ENCODE measurements around the gene HCST. TPM values are rescaled to one million over a fixed set of nuclear protein-coding genes. Genes with fewer than 3 reads are reported as not detected.

HCST gene
- total and polyA plus RNA-seq, 2 of the 13 experiments (the other 11 are each of a cell fraction or from before 2014, with no cell fraction given), result 0.24 to 1.2 TPM

DNA sequence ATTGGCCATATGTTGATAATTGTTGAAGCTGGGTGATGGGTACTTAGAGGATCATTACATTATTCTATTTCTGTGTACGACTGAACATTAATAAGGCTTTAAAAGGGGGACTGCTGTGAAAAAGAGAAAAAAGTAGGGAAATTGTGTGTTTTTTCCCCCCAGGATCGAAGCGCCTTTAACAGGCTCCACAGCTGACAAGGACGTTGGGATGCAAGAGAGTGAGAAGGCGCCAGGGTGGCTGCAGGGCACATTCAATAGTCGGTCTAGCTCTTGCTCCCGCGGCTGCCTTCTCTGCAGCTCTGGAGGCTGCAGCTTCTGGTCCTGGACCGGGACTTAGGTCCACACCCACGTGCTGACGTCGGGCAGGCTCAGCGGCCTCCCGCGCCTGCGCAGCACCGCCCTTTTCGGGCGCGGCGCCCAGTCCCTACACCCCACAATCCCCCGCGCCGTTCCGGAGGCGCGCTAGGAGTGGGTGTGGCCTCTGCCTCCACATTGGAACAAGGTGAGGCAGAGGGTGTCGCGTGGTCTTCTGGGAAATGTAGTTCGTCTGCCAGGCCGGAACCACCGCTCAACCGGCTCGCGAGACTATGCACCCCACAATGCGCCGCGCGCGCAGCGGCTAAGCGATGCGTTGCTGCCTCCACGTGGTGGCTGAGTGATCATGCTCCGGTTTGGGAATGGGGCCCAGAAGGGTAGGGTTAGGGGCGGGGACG is 29.0 kb downstream of the HCST start (continued):
- TF ChIP-seq ZNF33A (CRISPR knock-in tag; IDR thresholded peaks at IDR 0.05; ENCODE audit: borderline replicate concordance) (no peak), FOXK1 (CRISPR knock-in tag; IDR thresholded peaks at IDR 0.05; ENCODE audit: borderline replicate concordance, low read depth) (peak; percentile 88), JARID2 (CRISPR knock-in tag; IDR thresholded peaks at IDR 0.05; ENCODE audit: insufficient replicate concordance) (no peak), SP5 (CRISPR knock-in tag; IDR thresholded peaks at IDR 0.05; ENCODE audit: borderline replicate concordance, low read depth) (peak; percentile 79; the same call in 1 of the 2 replicates), HOXD1 (CRISPR knock-in tag; IDR thresholded peaks at IDR 0.05) (0 out of 2 replicates have a peak, but pooled peaks have one; percentile 20), ZNF510 (CRISPR knock-in tag; IDR thresholded peaks at IDR 0.05; ENCODE audit: low read depth) (no peak), NKX3-1 (CRISPR knock-in tag; IDR thresholded peaks at IDR 0.05) (no peak), GTF3A (CRISPR knock-in tag; conservative IDR thresholded peaks at IDR 0.05) (0 out of 2 replicates have a peak, but pooled peaks have one; percentile 91), ZNF160 (CRISPR knock-in tag; IDR thresholded peaks at IDR 0.05) (no peak), ZNF383 (CRISPR knock-in tag; IDR thresholded peaks at IDR 0.05; ENCODE audit: borderline replicate concordance) (no peak), ZBTB42 (CRISPR knock-in tag; IDR thresholded peaks at IDR 0.05) (no peak)
- TF ChIP-seq, protein P1, sequence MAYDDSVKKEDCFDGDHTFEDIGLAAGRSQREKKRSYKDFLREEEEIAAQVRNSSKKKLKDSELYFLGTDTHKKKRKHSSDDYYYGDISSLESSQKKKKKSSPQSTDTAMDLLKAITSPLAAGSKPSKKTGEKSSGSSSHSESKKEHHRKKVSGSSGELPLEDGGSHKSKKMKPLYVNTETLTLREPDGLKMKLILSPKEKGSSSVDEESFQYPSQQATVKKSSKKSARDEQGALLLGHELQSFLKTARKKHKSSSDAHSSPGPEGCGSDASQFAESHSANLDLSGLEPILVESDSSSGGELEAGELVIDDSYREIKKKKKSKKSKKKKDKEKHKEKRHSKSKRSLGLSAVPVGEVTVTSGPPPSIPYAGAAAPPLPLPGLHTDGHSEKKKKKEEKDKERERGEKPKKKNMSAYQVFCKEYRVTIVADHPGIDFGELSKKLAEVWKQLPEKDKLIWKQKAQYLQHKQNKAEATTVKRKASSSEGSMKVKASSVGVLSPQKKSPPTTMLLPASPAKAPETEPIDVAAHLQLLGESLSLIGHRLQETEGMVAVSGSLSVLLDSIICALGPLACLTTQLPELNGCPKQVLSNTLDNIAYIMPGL (CRISPR knock-in tag; IDR thresholded peaks at IDR 0.05; ENCODE audit: borderline replicate concordance in 1 of 2, low read depth in 1 of 2), result peak; percentile 87 to 91; a peak in 3 of 4 replicates
- TF ChIP-seq, protein P2, sequence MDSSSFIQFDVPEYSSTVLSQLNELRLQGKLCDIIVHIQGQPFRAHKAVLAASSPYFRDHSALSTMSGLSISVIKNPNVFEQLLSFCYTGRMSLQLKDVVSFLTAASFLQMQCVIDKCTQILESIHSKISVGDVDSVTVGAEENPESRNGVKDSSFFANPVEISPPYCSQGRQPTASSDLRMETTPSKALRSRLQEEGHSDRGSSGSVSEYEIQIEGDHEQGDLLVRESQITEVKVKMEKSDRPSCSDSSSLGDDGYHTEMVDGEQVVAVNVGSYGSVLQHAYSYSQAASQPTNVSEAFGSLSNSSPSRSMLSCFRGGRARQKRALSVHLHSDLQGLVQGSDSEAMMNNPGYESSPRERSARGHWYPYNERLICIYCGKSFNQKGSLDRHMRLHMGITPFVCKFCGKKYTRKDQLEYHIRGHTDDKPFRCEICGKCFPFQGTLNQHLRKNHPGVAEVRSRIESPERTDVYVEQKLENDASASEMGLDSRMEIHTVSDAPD (CRISPR knock-in tag; IDR thresholded peaks at IDR 0.05), result no peak
- TF ChIP-seq, protein P3, sequence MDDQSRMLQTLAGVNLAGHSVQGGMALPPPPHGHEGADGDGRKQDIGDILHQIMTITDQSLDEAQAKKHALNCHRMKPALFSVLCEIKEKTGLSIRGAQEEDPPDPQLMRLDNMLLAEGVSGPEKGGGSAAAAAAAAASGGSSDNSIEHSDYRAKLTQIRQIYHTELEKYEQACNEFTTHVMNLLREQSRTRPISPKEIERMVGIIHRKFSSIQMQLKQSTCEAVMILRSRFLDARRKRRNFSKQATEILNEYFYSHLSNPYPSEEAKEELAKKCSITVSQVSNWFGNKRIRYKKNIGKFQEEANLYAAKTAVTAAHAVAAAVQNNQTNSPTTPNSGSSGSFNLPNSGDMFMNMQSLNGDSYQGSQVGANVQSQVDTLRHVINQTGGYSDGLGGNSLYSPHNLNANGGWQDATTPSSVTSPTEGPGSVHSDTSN (CRISPR knock-in tag; IDR thresholded peaks at IDR 0.05; ENCODE audit: borderline replicate concordance), result no peak
- TF ChIP-seq, protein P4, sequence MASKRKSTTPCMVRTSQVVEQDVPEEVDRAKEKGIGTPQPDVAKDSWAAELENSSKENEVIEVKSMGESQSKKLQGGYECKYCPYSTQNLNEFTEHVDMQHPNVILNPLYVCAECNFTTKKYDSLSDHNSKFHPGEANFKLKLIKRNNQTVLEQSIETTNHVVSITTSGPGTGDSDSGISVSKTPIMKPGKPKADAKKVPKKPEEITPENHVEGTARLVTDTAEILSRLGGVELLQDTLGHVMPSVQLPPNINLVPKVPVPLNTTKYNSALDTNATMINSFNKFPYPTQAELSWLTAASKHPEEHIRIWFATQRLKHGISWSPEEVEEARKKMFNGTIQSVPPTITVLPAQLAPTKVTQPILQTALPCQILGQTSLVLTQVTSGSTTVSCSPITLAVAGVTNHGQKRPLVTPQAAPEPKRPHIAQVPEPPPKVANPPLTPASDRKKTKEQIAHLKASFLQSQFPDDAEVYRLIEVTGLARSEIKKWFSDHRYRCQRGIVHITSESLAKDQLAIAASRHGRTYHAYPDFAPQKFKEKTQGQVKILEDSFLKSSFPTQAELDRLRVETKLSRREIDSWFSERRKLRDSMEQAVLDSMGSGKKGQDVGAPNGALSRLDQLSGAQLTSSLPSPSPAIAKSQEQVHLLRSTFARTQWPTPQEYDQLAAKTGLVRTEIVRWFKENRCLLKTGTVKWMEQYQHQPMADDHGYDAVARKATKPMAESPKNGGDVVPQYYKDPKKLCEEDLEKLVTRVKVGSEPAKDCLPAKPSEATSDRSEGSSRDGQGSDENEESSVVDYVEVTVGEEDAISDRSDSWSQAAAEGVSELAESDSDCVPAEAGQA (IDR thresholded peaks at IDR 0.05; ENCODE audit: low read depth), result peak; percentile 82
- TF ChIP-seq, protein P4 (CRISPR knock-in tag; IDR thresholded peaks at IDR 0.05; ENCODE audit: borderline replicate concordance), result no peak
- TF ChIP-seq, protein P5, sequence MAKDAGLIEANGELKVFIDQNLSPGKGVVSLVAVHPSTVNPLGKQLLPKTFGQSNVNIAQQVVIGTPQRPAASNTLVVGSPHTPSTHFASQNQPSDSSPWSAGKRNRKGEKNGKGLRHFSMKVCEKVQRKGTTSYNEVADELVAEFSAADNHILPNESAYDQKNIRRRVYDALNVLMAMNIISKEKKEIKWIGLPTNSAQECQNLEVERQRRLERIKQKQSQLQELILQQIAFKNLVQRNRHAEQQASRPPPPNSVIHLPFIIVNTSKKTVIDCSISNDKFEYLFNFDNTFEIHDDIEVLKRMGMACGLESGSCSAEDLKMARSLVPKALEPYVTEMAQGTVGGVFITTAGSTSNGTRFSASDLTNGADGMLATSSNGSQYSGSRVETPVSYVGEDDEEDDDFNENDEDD (CRISPR knock-in tag; IDR thresholded peaks at IDR 0.05; ENCODE audit: borderline replicate concordance), result peak; percentile 91
